ENCODE results near the gene MUL1.

Gene MUL1

GRCh38 chr1:20472121-20472520, 35.8 kb downstream of the MUL1 start:
- no peak for DNase-seq (ENCODE audit: low read depth in 2 of 2, low spot score in 1 of 2)

GRCh38 chr1:20470194-20470593, 37.8 kb downstream of the MUL1 start:
- no peak for DNase-seq (ENCODE audit: low read depth in 2 of 2, low spot score in 1 of 2)

GRCh38 chr1:20469406-20470076, 38.4 kb downstream of the MUL1 start:
- DNase-seq (ENCODE audit: low read depth in 2 of 2, low spot score in 1 of 2): no peak

- no peak for DNase-seq (ENCODE audit: low read depth in 2 of 2, low spot score in 1 of 2)
Observed at GRCh38 chr1:20466273-20466672, 41.7 kb downstream of the MUL1 start.

- DNase-seq (ENCODE audit: low read depth in 2 of 2, low spot score in 1 of 2): no peak
Observed at GRCh38 chr1:20465187-20465586, 42.8 kb downstream of the MUL1 start.

GRCh38 chr1:20463502-20463901, 44.4 kb downstream of the MUL1 start:
- no peak for DNase-seq (ENCODE audit: low read depth in 2 of 2, low spot score in 1 of 2)

- no peak for DNase-seq (ENCODE audit: low read depth in 2 of 2, low spot score in 1 of 2)
Observed at GRCh38 chr1:20462397-20462796, 45.6 kb downstream of the MUL1 start.

GRCh38 chr1:20458717-20459116, 49.2 kb downstream of the MUL1 start:
- no peak for DNase-seq (ENCODE audit: low read depth in 2 of 2, low spot score in 1 of 2)

GRCh38 chr1:20454004-20454403, 53.9 kb downstream of the MUL1 start:
- DNase-seq (ENCODE audit: low read depth in 2 of 2, low spot score in 1 of 2): no peak

GRCh38 chr1:20449735-20450311, 58.1 kb downstream of the MUL1 start:
- no peak for DNase-seq (ENCODE audit: low read depth in 2 of 2, low spot score in 1 of 2)
